HepG2 (cell line): ENCODE data around the gene GNG7. TPM values are rescaled to one million over a fixed set of nuclear protein-coding genes. Genes with fewer than 3 reads are reported as not detected.

Experiments used
- CTCF ChIP-seq: sonication (generic); formaldehyde crosslinking; IDR thresholded peaks from 2 replicates; pipeline ENCODE4 v1.5.0; 2020; ENCODE audit warnings: mild to moderate bottlenecking, missing genetic modification reagents, moderate library complexity
- KLF13 ChIP-seq: sonication (generic); formaldehyde crosslinking; IDR thresholded peaks from 2 replicates; pipeline ENCODE4 v1.4.0; 2020; ENCODE audit warnings: mild to moderate bottlenecking, missing genetic modification reagents
- NFKBIZ ChIP-seq: IDR thresholded peaks from 2 replicates; pipeline ENCODE4 v1.6.1; 2018; ENCODE audit warnings: missing genetic modification reagents, missing compliant biosample characterization
- PRDM15 ChIP-seq: sonication (generic); formaldehyde crosslinking; IDR thresholded peaks from 2 replicates; pipeline ENCODE4 v1.4.0; 2020; ENCODE audit warnings: missing genetic modification reagents
- RFX5 ChIP-seq: IDR thresholded peaks from 2 replicates; pipeline ENCODE4 v1.6.1; 2011; ENCODE audit warnings: low read depth, low read length, improper control_type of control experiment
- ZMYM2 ChIP-seq: sonication (generic); formaldehyde crosslinking; IDR thresholded peaks from 2 replicates; pipeline ENCODE4 v1.8.0; 2022; ENCODE audit warnings: mild to moderate bottlenecking, missing genetic modification reagents
- ZNF121 ChIP-seq: sonication (generic); formaldehyde crosslinking; IDR thresholded peaks from 2 replicates; pipeline ENCODE4 v1.5.0; 2020; ENCODE audit warnings: mild to moderate bottlenecking, missing genetic modification reagents
- ZNF274 ChIP-seq: sonication (generic); formaldehyde crosslinking; IDR thresholded peaks from 2 replicates; pipeline ENCODE4 v1.5.1; 2020; ENCODE audit warnings: mild to moderate bottlenecking, missing genetic modification reagents
- ZNF34 ChIP-seq: sonication (generic); formaldehyde crosslinking; IDR thresholded peaks from 2 replicates; pipeline ENCODE4 v1.4.0; 2020; ENCODE audit warnings: mild to moderate bottlenecking, missing genetic modification reagents, borderline replicate concordance
- ZNF616 ChIP-seq: sonication (generic); formaldehyde crosslinking; IDR thresholded peaks from 2 replicates; pipeline ENCODE4 v1.5.0; 2020; ENCODE audit warnings: low read depth, mild to moderate bottlenecking, missing genetic modification reagents
- polyA plus RNA-seq, 8 experiments: library from polyadenylated mRNA; depleted of rRNA in 3 of 8; stranded (reverse) in 7 of 8; unstranded in 1 of 8; fragments of >200 nt; fragmentation: Illumina TruSeq in 4 of 8; extraction: Trizol in 4 of 8; gene quantifications; 2 replicates each; pipeline versions ENCODE4 v1.2.1 to v1.2.3, GENCODE V29; 2011 to 2016; ENCODE audit warnings: low read depth in 4 of 8, missing spikeins in 1 of 8, mixed read lengths in 1 of 8; ENCODE audit not compliant: insufficient read depth in 1 of 8
- total RNA-seq, 5 experiments: library from RNA; depleted of rRNA; stranded (reverse); fragments of >200 nt; fragmentation: Illumina TruSeq; extraction: Trizol; gene quantifications; 2 replicates each; pipeline ENCODE4 v1.2.3, GENCODE V29; 2016; ENCODE audit warnings: low read depth in 1 of 5
- TF ChIP-seq, protein P1 (sequence below): sonication (generic); formaldehyde crosslinking; IDR thresholded peaks from 2 replicates; pipeline ENCODE4 v1.9.0; 2021; ENCODE audit warnings: mild to moderate bottlenecking, missing genetic modification reagents
- TF ChIP-seq, protein P2 (sequence below): sonication (generic); formaldehyde crosslinking; IDR thresholded peaks from 2 replicates; pipeline ENCODE4 v1.4.0; 2020; ENCODE audit warnings: missing genetic modification reagents

Gene GNG7
- total and polyA plus RNA-seq, 2 of the 13 experiments (the other 11 are each of a cell fraction or from before 2014, with no cell fraction given), result 1.4 to 3.3 TPM

GRCh38 chr19:2648528-2648937 lies 54.0 kb downstream of the GNG7 start (continued):
- TF ChIP-seq, protein P1, sequence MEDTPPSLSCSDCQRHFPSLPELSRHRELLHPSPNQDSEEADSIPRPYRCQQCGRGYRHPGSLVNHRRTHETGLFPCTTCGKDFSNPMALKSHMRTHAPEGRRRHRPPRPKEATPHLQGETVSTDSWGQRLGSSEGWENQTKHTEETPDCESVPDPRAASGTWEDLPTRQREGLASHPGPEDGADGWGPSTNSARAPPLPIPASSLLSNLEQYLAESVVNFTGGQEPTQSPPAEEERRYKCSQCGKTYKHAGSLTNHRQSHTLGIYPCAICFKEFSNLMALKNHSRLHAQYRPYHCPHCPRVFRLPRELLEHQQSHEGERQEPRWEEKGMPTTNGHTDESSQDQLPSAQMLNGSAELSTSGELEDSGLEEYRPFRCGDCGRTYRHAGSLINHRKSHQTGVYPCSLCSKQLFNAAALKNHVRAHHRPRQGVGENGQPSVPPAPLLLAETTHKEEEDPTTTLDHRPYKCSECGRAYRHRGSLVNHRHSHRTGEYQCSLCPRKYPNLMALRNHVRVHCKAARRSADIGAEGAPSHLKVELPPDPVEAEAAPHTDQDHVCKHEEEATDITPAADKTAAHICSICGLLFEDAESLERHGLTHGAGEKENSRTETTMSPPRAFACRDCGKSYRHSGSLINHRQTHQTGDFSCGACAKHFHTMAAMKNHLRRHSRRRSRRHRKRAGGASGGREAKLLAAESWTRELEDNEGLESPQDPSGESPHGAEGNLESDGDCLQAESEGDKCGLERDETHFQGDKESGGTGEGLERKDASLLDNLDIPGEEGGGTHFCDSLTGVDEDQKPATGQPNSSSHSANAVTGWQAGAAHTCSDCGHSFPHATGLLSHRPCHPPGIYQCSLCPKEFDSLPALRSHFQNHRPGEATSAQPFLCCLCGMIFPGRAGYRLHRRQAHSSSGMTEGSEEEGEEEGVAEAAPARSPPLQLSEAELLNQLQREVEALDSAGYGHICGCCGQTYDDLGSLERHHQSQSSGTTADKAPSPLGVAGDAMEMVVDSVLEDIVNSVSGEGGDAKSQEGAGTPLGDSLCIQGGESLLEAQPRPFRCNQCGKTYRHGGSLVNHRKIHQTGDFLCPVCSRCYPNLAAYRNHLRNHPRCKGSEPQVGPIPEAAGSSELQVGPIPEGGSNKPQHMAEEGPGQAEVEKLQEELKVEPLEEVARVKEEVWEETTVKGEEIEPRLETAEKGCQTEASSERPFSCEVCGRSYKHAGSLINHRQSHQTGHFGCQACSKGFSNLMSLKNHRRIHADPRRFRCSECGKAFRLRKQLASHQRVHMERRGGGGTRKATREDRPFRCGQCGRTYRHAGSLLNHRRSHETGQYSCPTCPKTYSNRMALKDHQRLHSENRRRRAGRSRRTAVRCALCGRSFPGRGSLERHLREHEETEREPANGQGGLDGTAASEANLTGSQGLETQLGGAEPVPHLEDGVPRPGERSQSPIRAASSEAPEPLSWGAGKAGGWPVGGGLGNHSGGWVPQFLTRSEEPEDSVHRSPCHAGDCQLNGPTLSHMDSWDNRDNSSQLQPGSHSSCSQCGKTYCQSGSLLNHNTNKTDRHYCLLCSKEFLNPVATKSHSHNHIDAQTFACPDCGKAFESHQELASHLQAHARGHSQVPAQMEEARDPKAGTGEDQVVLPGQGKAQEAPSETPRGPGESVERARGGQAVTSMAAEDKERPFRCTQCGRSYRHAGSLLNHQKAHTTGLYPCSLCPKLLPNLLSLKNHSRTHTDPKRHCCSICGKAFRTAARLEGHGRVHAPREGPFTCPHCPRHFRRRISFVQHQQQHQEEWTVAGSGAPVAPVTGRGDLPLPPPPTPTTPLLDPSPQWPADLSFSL (CRISPR knock-in tag), result no peak
- TF ChIP-seq NFKBIZ (CRISPR knock-in tag) (no peak), ZMYM2 (CRISPR knock-in tag) (peak; percentile 70; the same call in 1 of the 2 replicates), ZNF121 (CRISPR knock-in tag) (no peak), ZNF616 (no peak), ZNF34 (CRISPR knock-in tag) (no peak), RFX5 (no peak), KLF13 (CRISPR knock-in tag) (no peak), ZNF274 (no peak), PRDM15 (CRISPR knock-in tag) (no peak), CTCF (CRISPR knock-in tag) (peak; percentile 96)
- TF ChIP-seq, protein P2, sequence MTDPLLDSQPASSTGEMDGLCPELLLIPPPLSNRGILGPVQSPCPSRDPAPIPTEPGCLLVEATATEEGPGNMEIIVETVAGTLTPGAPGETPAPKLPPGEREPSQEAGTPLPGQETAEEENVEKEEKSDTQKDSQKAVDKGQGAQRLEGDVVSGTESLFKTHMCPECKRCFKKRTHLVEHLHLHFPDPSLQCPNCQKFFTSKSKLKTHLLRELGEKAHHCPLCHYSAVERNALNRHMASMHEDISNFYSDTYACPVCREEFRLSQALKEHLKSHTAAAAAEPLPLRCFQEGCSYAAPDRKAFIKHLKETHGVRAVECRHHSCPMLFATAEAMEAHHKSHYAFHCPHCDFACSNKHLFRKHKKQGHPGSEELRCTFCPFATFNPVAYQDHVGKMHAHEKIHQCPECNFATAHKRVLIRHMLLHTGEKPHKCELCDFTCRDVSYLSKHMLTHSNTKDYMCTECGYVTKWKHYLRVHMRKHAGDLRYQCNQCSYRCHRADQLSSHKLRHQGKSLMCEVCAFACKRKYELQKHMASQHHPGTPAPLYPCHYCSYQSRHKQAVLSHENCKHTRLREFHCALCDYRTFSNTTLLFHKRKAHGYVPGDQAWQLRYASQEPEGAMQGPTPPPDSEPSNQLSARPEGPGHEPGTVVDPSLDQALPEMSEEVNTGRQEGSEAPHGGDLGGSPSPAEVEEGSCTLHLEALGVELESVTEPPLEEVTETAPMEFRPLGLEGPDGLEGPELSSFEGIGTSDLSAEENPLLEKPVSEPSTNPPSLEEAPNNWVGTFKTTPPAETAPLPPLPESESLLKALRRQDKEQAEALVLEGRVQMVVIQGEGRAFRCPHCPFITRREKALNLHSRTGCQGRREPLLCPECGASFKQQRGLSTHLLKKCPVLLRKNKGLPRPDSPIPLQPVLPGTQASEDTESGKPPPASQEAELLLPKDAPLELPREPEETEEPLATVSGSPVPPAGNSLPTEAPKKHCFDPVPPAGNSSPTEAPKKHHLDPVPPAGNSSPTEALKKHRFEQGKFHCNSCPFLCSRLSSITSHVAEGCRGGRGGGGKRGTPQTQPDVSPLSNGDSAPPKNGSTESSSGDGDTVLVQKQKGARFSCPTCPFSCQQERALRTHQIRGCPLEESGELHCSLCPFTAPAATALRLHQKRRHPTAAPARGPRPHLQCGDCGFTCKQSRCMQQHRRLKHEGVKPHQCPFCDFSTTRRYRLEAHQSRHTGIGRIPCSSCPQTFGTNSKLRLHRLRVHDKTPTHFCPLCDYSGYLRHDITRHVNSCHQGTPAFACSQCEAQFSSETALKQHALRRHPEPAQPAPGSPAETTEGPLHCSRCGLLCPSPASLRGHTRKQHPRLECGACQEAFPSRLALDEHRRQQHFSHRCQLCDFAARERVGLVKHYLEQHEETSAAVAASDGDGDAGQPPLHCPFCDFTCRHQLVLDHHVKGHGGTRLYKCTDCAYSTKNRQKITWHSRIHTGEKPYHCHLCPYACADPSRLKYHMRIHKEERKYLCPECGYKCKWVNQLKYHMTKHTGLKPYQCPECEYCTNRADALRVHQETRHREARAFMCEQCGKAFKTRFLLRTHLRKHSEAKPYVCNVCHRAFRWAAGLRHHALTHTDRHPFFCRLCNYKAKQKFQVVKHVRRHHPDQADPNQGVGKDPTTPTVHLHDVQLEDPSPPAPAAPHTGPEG (CRISPR knock-in tag), result no peak
